Loucy (cell line): ENCODE measurements around the gene ADGB.

Experiments
- EZH2phosphoT487 ChIP-seq: fragments of 200-600 bp; IDR thresholded peaks from 2 replicates; pipeline ENCODE4 v1.6.1; 2018; ENCODE audit warnings: antibody characterized with exemption, mild to moderate bottlenecking, moderate library complexity, borderline replicate concordance
- TF ChIP-seq, protein P1 (sequence below): fragments of 200-600 bp; sonication (generic); conservative IDR thresholded peaks from 2 replicates; pipeline ENCODE4 v1.5.1; 2014; ENCODE audit warnings: mild to moderate bottlenecking, antibody characterized with exemption, low read length

DNA sequence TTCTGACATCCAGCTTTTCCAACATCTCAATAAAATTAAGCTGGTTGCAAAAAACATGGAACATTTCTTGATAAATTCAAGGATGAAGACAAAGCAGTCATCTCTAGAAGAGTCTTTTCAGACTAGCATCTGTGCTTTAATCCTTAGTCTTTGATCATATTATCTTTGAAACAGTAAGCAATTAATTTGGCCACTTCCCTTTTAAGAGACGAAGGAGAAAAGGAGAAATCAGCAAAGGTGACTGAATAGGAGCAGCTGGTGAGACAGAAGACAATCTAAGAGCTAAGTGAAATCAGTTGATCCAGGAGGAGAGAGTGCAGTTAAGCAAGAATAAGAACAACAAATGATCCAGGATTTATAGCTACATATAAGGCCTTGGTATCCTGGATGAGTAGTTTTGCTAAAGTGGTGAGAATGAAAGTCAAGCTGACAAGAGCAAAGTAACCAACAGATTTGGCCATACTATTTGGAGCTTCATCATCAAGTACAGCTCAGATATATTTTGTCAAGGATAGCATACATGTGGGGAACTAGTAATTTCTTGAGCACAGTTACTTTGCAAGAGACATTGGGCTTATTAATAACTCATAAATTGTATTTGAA is 215.5 kb downstream of the ADGB start:
- TF ChIP-seq, protein P1, sequence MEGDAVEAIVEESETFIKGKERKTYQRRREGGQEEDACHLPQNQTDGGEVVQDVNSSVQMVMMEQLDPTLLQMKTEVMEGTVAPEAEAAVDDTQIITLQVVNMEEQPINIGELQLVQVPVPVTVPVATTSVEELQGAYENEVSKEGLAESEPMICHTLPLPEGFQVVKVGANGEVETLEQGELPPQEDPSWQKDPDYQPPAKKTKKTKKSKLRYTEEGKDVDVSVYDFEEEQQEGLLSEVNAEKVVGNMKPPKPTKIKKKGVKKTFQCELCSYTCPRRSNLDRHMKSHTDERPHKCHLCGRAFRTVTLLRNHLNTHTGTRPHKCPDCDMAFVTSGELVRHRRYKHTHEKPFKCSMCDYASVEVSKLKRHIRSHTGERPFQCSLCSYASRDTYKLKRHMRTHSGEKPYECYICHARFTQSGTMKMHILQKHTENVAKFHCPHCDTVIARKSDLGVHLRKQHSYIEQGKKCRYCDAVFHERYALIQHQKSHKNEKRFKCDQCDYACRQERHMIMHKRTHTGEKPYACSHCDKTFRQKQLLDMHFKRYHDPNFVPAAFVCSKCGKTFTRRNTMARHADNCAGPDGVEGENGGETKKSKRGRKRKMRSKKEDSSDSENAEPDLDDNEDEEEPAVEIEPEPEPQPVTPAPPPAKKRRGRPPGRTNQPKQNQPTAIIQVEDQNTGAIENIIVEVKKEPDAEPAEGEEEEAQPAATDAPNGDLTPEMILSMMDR: no peak
- TF ChIP-seq EZH2phosphoT487: no peak
